ENCODE results near the gene KRT74. TPM values are rescaled to one million over a fixed set of nuclear protein-coding genes. Genes with fewer than 3 reads are reported as not detected.
A peak's percentile ranks its signal among the peaks of the same experiment; 100 is the strongest.

The KRT74 gene
- polyA plus RNA-seq, 3 donors: not detected

DNA sequence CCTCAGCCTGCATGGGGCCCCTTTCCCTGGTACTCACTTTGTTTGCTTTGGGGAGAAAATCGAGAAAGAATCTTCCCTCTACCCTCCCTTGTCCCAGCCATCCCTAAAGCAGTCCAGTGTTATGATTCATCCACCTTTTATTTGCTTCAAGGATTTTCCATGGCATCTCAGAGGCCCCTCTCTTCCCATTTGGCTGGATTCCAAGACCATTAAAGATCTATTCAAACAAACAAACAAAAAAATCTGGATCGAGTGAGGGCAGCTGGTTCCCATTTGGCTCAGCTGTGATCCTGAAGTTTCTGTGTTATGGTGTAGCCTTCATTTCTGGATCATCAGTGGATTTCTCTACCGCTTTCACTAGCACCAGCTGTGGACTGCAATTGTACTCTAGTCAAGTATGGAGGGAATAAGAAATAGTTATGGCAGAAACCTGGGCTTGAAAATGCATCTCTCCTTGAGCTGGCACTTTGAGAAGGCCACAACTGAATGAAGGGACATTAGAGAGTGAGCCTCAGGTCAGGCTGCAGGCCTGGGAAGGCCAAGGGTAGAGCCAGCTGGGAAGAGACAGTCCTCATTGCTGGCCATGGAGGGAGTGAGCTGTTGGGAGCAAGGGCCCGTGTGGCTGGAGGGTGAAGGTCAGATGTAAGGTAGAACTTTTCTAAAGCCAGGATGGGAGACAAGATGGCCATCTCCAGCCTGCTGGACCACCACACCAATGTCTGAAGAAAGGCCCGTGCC, 34.4 kb downstream of the KRT74 start:
- peak; percentile 27 for DNase-seq

DNA sequence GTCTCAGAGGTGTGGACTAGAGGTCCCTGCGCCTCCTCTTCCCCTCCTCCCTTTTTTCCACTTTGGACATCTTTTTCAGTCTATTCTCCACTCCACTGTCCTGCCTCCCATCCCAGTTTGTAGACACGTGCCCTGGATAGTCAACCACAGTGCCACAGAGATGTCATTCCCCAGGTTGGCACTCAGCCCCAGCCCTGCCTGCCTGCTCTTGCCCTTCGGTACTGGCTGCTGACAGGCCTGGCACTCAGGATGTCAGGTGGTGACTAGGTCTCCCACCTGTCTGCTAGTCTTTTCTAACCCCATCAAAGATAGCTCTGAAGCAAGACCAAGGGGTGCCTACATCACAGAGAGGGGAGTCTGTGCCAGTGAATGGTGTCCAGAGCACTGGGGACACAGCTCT, 36.5 kb downstream of the KRT74 start:
- no peak for DNase-seq

DNA sequence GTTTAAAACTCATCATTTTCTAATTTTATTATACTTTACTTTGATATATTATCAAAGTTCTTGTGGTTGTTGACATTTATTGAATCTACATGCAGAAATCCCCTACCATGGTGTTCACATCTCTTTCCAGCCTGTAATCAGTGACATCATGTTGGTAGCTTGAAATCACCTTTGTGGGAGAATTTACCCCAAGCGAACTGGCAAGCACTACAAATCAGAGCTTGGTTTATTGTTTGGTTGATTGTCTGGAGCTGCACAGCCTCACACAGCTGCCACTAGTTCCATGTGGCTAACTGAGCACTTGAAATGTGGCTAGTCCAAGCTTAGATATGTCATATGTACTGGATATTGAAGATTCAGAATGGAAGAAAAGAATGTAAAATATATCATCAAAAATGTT, 38.1 kb downstream of the KRT74 start:
- DNase-seq: no peak

DNA sequence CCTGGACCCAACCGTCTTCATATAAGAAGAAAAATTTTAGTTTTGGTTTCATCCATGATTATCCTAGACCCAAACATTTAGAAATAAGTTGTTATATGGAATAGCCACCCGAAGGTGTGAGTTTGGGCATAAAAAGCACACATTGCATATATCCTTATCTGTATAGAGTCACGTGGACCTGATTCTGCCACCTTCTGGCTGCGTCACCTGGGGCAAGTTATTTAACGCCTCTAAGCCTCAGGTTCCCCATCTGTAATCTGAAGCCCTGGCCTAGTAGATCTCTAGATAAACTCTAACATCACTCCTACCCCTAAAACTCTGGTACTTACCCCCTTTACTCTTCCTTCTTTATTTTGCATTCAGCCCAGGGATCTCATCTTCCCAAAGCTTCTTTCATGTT, 39.2 kb downstream of the KRT74 start:
- DNase-seq: no peak

DNA sequence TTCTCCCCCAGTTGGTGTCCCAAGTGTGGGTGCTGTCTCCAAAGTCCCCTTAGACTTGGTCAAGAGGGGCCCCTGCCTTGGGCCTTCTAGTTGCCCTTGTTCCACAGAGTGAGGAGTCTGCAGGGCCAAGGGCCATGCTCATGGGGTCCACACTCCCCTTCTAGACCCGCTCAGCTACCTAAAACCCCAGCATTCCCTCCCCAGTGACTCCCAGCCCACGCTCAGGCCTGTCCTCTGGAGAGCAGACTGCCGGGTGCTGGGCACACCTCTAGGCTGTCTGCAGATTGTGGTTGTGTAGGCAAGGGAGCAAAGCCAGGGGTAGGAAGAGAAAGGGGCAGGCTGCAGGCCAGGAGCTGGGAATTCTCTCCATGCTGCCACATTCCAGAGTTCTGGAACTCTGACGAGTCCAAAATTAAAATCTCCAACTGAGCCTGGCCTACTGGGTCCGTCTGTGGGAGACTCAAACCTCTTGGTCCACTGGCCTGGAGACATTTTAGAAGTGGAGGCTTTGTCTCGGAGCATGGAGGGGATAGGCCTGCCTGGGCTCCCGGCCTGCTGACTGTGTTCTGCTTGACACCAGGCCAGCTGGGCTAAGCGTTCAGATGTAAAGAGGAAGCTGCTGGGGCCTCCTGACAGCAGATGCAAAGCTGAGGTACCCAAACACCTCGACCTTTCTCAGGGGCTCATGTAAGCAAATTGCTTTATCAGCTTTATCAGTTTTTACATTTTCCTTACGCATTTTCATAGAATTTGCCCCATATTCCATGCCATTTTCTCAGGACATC, 39.8 kb downstream of the KRT74 start:
- DNase-seq: no peak

DNA sequence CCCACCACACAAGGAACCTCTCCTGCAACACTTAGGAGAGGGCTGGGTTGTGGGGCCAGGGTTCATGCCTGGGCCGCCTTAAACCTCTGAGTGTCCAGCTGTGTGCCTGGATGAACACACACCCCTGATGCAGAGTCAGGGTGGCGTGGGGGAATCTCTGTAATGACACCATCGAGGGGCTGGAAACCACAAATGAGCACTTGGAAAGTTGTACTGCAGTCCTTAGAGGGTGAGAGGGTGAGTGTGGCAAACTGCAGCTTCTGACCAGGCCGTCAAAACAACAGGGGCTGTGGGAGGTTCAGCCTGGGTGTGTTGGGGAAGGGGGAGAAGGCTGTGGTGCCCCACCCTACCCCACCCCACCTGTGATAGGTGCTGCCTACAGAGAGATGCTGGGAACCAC, 41.0 kb downstream of the KRT74 start:
- DNase-seq: no peak

DNA sequence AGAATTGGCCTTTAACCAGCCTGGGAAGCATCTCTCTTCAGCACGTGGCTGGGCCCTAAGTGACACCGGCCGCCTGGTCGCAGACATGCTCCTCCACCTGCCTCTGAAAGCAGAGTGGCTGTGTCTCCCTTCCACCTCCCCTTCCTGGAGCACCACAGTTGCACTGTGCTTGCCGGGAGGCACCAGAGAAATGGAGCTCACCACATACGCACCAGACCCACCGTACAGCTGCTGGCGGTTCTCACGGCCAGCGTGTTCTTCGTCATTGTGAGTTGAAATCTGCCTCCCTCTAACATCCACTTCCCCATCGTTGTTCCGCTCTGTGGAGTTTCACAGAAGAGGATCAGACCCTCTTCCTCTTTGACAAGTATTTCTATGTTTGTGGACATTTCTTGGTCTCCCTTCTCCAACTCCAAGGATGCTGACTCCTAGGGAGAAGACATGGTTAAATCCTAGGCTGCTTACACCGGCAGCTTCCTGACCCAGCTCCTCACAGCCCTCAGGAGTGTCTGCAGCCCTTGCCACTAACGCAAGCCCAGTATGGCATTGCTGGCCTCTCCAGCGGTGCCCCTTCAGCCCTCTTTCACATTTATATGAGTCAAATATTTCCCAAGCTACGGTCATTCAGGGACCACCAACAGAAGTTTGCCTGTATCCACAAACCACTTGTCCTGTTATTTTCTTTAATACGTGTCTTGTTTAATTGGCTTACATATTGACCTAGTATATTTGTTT, 41.9 kb downstream of the KRT74 start:
- DNase-seq: no peak

DNA sequence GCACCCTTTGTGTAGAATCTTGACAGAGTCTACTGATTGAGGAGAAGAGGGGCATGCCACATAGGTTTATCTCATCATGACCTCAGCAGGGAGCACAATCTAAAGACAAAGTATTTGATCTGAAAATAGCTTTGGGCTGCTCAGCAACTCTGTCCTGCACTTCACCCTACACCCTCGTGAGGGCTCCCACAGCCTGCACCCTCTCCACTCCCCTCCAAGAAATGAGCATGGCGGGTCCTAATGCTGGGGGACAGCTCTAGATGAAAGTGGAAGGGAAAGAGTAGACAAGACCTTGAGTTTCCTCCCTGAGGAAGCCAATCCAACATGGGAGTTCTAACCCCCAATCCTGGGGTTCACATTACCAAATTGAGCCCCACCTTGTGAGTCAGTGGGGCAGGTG, 42.7 kb downstream of the KRT74 start:
- no peak for DNase-seq

DNA sequence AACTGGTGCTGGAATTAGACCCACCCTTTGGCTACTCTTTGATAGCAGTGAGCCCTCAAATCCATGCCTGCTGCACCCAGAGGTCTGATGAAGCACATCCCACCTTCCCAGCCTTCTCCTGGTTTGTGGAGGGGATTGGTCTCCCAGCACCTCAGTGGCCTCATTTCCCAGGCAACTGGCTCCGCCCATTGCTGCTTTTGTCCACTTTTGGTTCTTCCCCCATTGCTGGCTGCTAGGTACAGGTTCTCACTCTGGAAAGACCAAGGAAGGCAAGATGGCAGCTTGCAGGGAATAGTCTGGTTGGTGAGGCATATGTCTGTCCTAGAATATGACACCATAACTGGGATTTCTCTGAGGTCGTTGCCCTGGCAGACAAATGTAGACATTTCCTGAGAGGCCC, 43.3 kb downstream of the KRT74 start:
- DNase-seq: no peak

DNA sequence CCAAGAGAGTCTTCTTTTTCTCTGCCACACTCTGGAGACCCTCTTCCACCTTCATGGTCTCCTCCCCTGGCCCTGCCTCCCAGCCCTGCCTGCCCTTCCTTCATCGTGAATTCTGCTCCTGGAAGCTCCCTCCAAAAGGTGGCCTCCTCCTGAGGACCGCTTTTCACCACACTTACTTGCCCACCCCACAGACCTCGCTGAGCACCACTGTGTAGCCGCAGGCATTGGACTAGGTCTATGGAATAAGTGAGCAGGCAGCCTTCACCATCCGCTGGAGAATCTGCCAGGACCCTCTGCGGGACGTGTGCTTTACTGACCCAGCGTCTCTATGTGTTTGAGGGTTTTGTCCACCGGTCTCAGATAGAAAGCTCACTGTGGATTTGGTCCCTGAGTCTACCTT, 43.8 kb downstream of the KRT74 start:
- DNase-seq: no peak

DNA sequence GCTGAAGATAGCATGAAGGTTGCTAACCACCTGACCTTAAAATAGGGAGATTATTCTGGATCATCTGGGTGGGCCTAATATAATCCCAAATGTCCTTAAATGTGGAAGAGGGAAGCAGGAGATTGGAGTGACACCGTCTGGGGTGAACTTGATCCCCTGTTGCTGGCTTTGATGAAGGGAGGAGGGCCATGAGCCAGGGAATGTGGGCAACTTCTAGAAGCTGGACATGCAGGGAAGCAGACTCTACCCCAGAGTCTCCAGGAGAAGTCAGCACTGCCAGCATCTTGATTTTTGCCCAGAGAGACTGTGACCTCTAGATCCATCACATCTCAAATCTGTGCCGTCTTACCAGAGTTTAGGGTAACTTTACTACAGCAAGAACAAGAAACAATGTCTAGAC, 44.2 kb downstream of the KRT74 start:
- no peak for DNase-seq

DNA sequence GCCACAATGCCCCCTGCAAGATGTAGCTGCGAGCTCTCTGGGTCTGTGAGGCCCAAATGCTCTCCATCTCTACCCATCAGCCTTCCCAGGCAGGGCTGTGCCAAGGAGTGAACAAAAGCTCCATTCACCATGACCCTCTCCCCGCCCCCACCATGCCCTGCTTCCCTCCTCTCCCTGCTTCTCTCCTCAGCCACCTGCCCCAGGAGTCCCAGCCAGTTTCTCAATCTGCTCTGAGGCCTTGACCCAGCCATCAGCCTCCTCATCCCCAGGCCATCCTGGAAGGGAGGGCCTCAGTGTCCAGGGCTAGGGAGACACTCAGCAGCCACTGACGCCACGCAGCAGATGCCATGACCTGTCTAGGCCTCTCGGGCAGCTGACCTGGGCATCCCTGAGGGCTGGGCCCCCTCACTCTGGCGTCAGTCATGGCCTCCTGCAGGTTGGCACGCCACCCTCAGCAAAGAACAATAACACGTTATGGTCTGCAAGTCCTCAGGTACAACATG, 45.0 kb downstream of the KRT74 start:
- no peak for DNase-seq

DNA sequence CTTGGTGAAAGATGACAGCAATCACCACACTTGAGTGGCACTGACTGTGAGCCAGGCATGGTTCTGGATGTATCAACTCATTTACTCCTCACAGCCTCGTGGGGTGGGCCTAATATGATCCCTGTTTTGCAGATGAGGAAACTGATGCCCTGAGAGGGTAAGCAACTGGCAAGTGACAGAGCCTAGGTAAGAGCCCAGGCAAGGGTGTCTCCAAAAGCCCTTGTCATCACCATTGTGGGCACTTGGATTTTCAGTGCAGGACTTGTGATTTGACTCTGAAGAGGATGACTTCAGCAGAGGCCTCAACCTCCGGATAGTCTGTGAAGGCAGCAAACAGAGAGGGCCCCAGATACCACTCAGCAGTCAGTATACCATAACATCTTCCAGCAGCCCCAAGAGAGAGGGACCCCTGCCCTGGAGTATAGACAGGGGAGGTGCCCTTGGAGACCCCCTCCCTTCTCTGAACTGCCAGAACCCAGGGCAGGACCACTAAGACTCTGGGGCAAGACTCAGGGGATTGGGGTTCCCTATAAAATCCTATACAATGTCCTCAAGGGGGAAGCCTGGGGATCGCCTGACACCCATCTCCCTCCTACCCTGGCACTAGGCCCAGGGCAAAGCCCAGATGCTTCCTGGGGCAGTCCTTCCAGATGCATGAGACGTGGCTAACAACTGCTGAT, 46.4 kb downstream of the KRT74 start:
- DNase-seq: no peak

DNA sequence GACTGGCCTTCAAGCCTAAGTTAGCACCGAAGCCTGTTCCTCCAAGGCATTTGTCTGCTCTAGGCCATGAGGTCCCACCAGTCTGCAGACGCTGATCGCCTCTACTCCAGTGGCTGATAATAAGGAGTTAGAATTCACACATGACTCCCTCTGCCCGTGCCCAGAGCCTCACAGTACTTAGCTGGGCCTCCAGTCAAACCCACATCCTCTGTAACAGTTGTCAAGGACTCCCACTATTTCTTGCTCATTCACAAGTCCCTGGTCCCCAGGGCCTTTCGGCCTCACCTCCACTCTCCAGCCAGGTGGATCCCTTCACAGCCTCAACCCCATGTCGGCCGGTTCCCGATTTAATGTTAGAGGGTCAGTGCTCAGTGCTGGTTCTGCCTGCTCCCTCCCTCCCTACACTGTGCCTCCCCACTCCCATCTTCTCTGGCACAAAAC, 47.1 kb downstream of the KRT74 start:
- no peak for DNase-seq

DNA sequence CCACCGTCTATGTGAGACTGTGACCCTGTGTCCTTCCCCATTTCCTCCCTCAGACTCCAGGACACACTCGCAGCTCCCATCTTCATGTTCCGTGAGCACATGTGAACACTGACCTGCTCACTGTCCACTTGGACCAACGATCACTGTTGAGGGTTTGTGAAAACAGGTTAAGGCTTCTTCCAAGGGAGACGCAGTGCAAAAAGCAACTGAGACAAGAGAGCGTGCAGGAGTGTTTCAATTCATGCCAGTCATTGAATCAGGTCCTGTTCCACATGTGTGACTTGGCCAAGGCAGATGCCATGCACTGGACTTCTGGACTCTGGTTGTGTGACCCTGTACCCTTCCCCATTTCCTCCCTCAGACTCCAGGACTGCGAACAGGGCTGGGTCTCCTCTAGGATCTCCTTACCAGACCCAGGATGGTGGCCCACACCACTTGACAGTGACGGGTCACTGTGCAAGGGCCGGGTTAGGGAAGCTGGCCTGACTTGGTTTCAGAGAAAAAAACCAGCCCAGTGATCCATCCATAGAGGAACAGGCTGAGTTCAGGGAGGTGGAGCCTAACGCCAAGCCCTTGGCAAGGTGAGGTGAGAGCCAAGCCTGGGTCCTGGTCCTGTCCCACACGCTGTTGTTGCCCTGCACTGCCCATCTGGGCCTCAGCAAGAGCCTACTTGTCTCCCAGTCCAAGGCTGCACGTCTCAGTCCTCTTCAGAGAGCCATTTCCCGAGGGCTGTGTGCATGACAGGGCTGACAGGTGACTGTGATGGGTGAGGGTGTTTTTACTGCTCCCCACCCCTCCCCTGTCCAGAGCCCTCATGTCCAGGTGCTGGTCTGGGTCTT, 47.8 kb downstream of the KRT74 start:
- no peak for DNase-seq

DNA sequence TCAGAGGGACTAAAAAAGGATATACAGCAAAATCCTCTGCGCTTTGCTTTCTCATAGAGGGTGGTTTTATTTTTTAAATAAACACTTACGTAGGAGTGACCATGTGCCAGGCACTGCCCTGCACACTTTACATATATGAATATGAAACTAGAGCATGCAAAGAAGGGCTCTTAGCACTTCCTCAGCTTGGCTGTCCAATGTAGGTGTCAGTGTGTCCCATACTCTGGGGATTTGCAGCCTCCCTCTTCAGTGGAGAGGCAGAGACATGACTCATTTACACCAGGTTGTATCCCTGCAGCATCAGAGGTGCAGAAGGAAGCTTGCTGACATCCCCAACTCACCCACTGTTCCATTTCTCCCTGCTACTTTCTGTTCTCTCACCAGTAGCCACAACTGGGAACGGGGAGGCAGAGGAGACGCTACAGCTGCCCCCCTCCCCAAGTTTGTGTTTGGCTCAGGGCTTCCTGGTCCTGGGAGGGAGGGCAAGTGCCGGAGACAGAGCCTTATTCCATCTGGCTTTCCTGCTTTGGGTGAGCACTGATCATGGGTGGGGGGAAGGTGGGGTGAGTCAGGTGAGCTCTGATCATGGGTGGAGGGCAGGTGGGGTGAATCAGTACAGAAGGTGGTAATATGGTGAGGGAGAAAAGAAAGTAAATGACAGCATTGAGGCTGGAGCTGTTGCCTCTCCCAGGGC, 48.6 kb downstream of the KRT74 start:
- DNase-seq: no peak

DNA sequence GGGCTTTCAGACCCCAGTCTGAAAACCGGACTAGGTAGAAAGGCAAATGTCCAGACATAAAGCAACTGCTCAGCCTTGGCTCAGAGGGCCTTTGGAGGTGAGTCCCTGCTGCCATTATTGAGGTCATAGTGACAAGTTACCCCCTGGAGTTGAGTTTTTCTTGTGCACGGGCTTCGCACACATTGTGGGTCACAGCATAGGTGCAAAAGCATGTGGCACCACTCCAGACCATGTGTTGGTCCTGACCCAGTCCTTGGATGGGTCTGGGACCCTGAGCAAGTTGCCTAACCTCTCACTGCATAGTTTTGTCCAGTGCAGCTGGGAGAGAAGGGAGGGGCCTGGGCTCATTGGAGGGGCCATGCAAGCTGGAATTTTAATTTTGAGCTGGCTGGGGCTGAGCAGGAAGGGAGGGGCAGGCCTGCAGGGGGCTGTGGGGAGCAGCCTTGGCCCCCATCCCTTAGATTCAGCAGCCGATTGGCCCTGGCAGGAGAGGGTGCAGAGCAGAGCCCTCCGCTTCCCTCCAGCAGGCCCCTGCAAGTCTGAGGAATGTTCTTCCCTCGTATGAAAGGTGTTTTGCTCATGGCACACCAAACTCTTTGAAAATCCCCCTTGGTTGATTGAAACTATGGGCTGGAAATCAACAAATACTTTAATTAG, 49.3 kb downstream of the KRT74 start:
- DNase-seq: no peak

DNA sequence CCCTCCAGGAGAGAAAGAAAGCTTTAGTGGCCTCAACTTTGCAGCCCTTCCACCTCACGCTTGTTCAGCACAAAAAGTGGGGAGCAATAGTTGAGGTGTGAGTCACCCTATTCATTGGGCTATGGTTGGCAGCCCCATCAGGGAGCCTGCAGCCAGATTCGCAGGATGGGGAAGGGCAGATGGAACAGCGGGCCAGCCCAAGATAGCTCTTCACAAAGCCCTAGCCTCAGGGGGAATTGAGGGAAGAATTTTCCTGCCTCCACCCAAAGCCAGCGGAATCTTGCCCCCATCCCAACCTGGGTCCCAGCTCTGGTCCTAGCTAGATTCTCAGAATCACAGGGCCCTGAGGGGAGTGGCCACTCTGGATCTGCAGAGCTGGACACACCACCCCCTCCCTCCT, 49.8 kb downstream of the KRT74 start:
- no peak for DNase-seq

DNA sequence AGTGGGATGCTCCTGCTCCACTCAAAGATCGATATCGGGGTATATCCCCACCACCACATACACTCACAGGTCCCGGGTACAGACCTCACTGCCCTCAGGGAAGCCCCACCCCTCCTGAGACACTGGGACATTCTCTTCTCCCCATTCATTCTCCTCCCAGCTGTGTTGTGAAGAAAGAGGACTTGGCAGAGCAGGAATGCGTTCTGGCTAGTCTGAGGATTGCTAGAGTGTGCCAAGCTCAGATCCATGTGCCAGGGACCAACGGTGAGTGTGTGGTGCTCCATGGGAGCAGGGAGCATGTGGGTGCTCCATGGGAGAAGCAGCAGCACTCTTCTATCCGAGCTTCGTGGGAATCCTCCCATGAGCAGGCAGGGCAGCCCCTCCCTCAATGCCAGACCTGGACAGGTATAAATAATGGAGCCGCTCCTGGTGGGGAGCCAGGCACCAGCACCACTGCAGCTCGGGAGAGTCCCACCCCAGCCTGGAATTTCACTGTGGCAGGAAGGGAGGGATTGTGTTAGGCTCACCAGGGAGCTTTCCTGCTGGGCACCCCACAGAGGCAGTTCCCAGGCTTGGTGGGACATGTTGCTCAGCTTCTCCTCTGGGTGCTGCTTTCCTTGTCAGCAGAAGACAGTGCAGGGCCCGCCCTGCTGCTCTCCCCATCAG, 51.2 kb downstream of the KRT74 start:
- no peak for DNase-seq
